HUES64 (cell line): ENCODE data around the gene CLSTN1.
A peak's percentile ranks its signal among the peaks of the same experiment; 100 is the strongest.

Experiments used
- H3K27ac ChIP-seq: 2 replicates; pipeline ENCODE4 v1.7.0; 2013; ENCODE audit warnings: low read depth, low read length, inconsistent platforms
- H3K27me3 ChIP-seq: 2 replicates; pipeline ENCODE4 v1.6.1; 2013; ENCODE audit warnings: mild to moderate bottlenecking, low read length; ENCODE audit not compliant: insufficient read depth
- H3K36me3 ChIP-seq: 2 replicates; pipeline ENCODE4 v1.6.1; 2013; ENCODE audit warnings: mild to moderate bottlenecking, low read length; ENCODE audit not compliant: insufficient read depth
- H3K4me1 ChIP-seq: 2 replicates; pipeline ENCODE4 v1.6.1; 2013; ENCODE audit warnings: mild to moderate bottlenecking, low read length, moderate library complexity; ENCODE audit not compliant: insufficient read depth
- H3K4me3 ChIP-seq: 2 replicates; pipeline ENCODE4 v1.5.1; 2013; ENCODE audit warnings: mild to moderate bottlenecking, low read length, moderate library complexity
- H3K9ac ChIP-seq: 2 replicates; pipeline ENCODE4 v1.6.1; 2013; ENCODE audit warnings: mild to moderate bottlenecking, low read depth, low read length
- H3K9me3 ChIP-seq: 2 replicates; pipeline ENCODE4 v1.6.1; 2013; ENCODE audit warnings: low read depth, low read length; ENCODE audit not compliant: insufficient read depth
- WGBS: fragments of 150-250, 120-280 bp; methylation state at CpG from one replicate; pipeline ENCODE4 v1.1.7; 2013; ENCODE audit warnings: missing lambda C conversion rate; 5-methylcytosine and 5-hydroxymethylcytosine counted together

CLSTN1 gene

GRCh38 chr1:9825093-9826074 lies 1.6 kb upstream of the CLSTN1 start:
- H3K4me3 ChIP-seq = peak overlapping the region; percentile 78; the same call in 1 of the 2 replicates

GRCh38 chr1:9824702-9825089 lies 931 bp upstream of the CLSTN1 start:
- peak overlapping the region; percentile 78 for H3K4me3 ChIP-seq
- H3K27me3 ChIP-seq = peaks cover 20% of the 10 kb centered on the region
- H3K36me3 ChIP-seq = no peaks in the 10 kb centered on the region
- peaks cover 37% of the 10 kb centered on the region for H3K4me1 ChIP-seq
- no peak overlapping the region; the same call in 1 of the 2 replicates for H3K27ac ChIP-seq
- no peaks in the 10 kb centered on the region for H3K9me3 ChIP-seq
- H3K9ac ChIP-seq = no peak overlapping the region
- WGBS = 11% methylated on average over 12 of the region's 12 CpGs

More at GRCh38 chr1:9825093-9826074, 1.6 kb upstream of the CLSTN1 start:
- peaks cover 20% of the 10 kb centered on the region for H3K27me3 ChIP-seq
- no peak overlapping the region for H3K9ac ChIP-seq
- no peak overlapping the region; the same call in 1 of the 2 replicates for H3K27ac ChIP-seq
- H3K9me3 ChIP-seq = no peaks in the 10 kb centered on the region
- WGBS = 17% methylated on average over 17 of the region's 17 CpGs
- H3K4me1 ChIP-seq = peaks cover 37% of the 10 kb centered on the region
- H3K36me3 ChIP-seq = no peaks in the 10 kb centered on the region

- 1% methylated on average over 40 of the region's 40 CpGs for WGBS
- H3K9ac ChIP-seq = peak overlapping the region; percentile 82
Measured at GRCh38 chr1:9823693-9823942, 147 bp downstream of the CLSTN1 start.

GRCh38 chr1:9822897-9823692 lies 670 bp downstream of the CLSTN1 start:
- WGBS = under 1% methylated on average over 71 of the region's 71 CpGs
- peaks cover 37% of the 10 kb centered on the region for H3K4me1 ChIP-seq
- H3K9ac ChIP-seq = peak overlapping the region; percentile 82
- peaks cover 20% of the 10 kb centered on the region for H3K27me3 ChIP-seq
- peak overlapping the region; percentile 97 for H3K4me3 ChIP-seq
- H3K27ac ChIP-seq = peak overlapping the region; percentile 77; the same call in 1 of the 2 replicates
- H3K36me3 ChIP-seq = no peaks in the 10 kb centered on the region
- H3K9me3 ChIP-seq = no peaks in the 10 kb centered on the region

More at GRCh38 chr1:9823693-9823942, 147 bp downstream of the CLSTN1 start:
- peaks cover 37% of the 10 kb centered on the region for H3K4me1 ChIP-seq
- no peaks in the 10 kb centered on the region for H3K36me3 ChIP-seq
- peak overlapping the region; percentile 97 for H3K4me3 ChIP-seq
- peak overlapping the region; percentile 77; the same call in 1 of the 2 replicates for H3K27ac ChIP-seq
- peaks cover 20% of the 10 kb centered on the region for H3K27me3 ChIP-seq
- H3K9me3 ChIP-seq = no peaks in the 10 kb centered on the region

GRCh38 chr1:9822490-9822889 lies 1.3 kb downstream of the CLSTN1 start:
- Histone ChIP-seq H3K4me1 (peaks cover 41% of the 10 kb centered on the region), H3K27ac (no peak overlapping the region), H3K4me3 (peak overlapping the region; percentile 97), H3K36me3 (no peaks in the 10 kb centered on the region), H3K27me3 (peaks cover 20% of the 10 kb centered on the region), H3K9me3 (no peaks in the 10 kb centered on the region), H3K9ac (peak overlapping the region; percentile 82)
- 11% methylated on average over 8 of the region's 8 CpGs for WGBS

GRCh38 chr1:9821710-9822109 lies 2.1 kb downstream of the CLSTN1 start:
- Histone ChIP-seq H3K4me3 (0 out of 2 replicates have a peak overlapping the region, but pooled peaks have one; percentile 7), H3K9me3 (no peaks in the 10 kb centered on the region), H3K27me3 (peaks cover 20% of the 10 kb centered on the region), H3K27ac (no peak overlapping the region), H3K36me3 (no peaks in the 10 kb centered on the region), H3K9ac (no peak overlapping the region), H3K4me1 (peaks cover 46% of the 10 kb centered on the region)
- WGBS = 96% methylated on average over 2 of the region's 4 CpGs

GRCh38 chr1:9820521-9820920 lies 3.2 kb downstream of the CLSTN1 start:
- Histone ChIP-seq H3K4me3 (no peak overlapping the region), H3K9ac (no peak overlapping the region), H3K27ac (no peak overlapping the region), H3K4me1 (peaks cover 40% of the 10 kb centered on the region), H3K9me3 (no peaks in the 10 kb centered on the region), H3K36me3 (no peaks in the 10 kb centered on the region), H3K27me3 (peaks cover 14% of the 10 kb centered on the region)
- WGBS = 94% methylated on average over 3 of the region's 3 CpGs

GRCh38 chr1:9817734-9818133 lies 6.0 kb downstream of the CLSTN1 start:
- Histone ChIP-seq H3K9me3 (no peaks in the 10 kb centered on the region), H3K27me3 (no peaks in the 10 kb centered on the region), H3K4me3 (no peak overlapping the region), H3K36me3 (no peaks in the 10 kb centered on the region), H3K4me1 (peaks cover 28% of the 10 kb centered on the region), H3K27ac (no peak overlapping the region), H3K9ac (no peak overlapping the region)
- WGBS = 81% methylated on average over 4 of the region's 4 CpGs

- H3K27ac ChIP-seq = no peak overlapping the region
- no peaks in the 10 kb centered on the region for H3K27me3 ChIP-seq
- WGBS = 93% methylated on average over 1 of the region's 1 CpG
- no peaks in the 10 kb centered on the region for H3K9me3 ChIP-seq
- peaks cover 14% of the 10 kb centered on the region for H3K4me1 ChIP-seq
- H3K9ac ChIP-seq = no peak overlapping the region
- H3K4me3 ChIP-seq = no peak overlapping the region
- no peaks in the 10 kb centered on the region for H3K36me3 ChIP-seq
Measured at GRCh38 chr1:9816199-9816598, 7.6 kb downstream of the CLSTN1 start.

- H3K9me3 ChIP-seq = no peaks in the 10 kb centered on the region
- 90% methylated on average over 1 of the region's 2 CpGs for WGBS
- H3K27me3 ChIP-seq = no peaks in the 10 kb centered on the region
- peaks cover 8% of the 10 kb centered on the region; the same call in 1 of the 2 replicates for H3K4me1 ChIP-seq
- no peak overlapping the region for H3K4me3 ChIP-seq
- H3K9ac ChIP-seq = no peak overlapping the region
- no peaks in the 10 kb centered on the region for H3K36me3 ChIP-seq
- no peak overlapping the region for H3K27ac ChIP-seq
Measured at GRCh38 chr1:9815150-9815549, 8.6 kb downstream of the CLSTN1 start.

GRCh38 chr1:9814619-9815018 lies 9.1 kb downstream of the CLSTN1 start:
- peaks cover 8% of the 10 kb centered on the region; the same call in 1 of the 2 replicates for H3K4me1 ChIP-seq
- H3K27me3 ChIP-seq = no peaks in the 10 kb centered on the region
- H3K9me3 ChIP-seq = no peaks in the 10 kb centered on the region
- no peak overlapping the region for H3K4me3 ChIP-seq
- H3K27ac ChIP-seq = no peak overlapping the region
- H3K36me3 ChIP-seq = no peaks in the 10 kb centered on the region
- WGBS = 95% methylated on average over 6 of the region's 6 CpGs
- no peak overlapping the region for H3K9ac ChIP-seq
